HUES6 (cell line): ENCODE data around the gene ZFR2.

Source experiments
- H3K27ac ChIP-seq: 2 replicates; pipeline ENCODE4 v1.7.0; 2013; ENCODE audit warnings: low read depth, mild to moderate bottlenecking, low read length, inconsistent platforms
- H3K27me3 ChIP-seq: 2 replicates; pipeline ENCODE4 v1.6.1; 2013; ENCODE audit warnings: low read length; ENCODE audit not compliant: control insufficient read depth, insufficient read depth
- H3K36me3 ChIP-seq: 2 replicates; pipeline ENCODE4 v1.6.1; 2013; ENCODE audit warnings: low read length; ENCODE audit not compliant: control insufficient read depth, insufficient read depth
- H3K4me1 ChIP-seq: 2 replicates; pipeline ENCODE4 v1.6.1; 2013; ENCODE audit warnings: low read length; ENCODE audit not compliant: control insufficient read depth, insufficient read depth
- H3K4me3 ChIP-seq: 2 replicates; pipeline ENCODE4 v1.5.1; 2013; ENCODE audit warnings: low read depth, low read length
- H3K9ac ChIP-seq: one replicate; pipeline ENCODE4 v1.6.1; 2013; ENCODE audit warnings: mild to moderate bottlenecking, low read length
- H3K9me3 ChIP-seq: 2 replicates; pipeline ENCODE4 v1.6.1; 2013; ENCODE audit warnings: low read depth, low read length; ENCODE audit not compliant: control insufficient read depth, insufficient read depth

ZFR2 gene

GRCh38 chr19:3868770-3869456 lies at the start of gene ZFR2:
Gene ZFR2, minus strand, starts transcription at chr19:3869038. Its CDS starts 21 bp downstream, at chr19:3869017.
- peak within 1 kb of the TSS; percentile 50 for H3K4me3 ChIP-seq
- 0 out of 2 replicates have a peak within 1 kb of the TSS, but pooled peaks have one; percentile 26 for H3K27ac ChIP-seq
- no peaks in the 10 kb centered on the region for H3K36me3 ChIP-seq
- H3K27me3 ChIP-seq = peaks cover 14% of the 10 kb centered on the region
- peak within 1 kb of the TSS; percentile 22 for H3K9ac ChIP-seq
- H3K4me1 ChIP-seq = peaks cover 13% of the 10 kb centered on the region; the same call in 1 of the 2 replicates
- peaks cover 7% of the 10 kb centered on the region for H3K9me3 ChIP-seq

- Histone ChIP-seq H3K27me3 (no peaks in the 10 kb centered on the region), H3K4me1 (no peaks in the 10 kb centered on the region), H3K9ac (no peak overlapping the region), H3K9me3 (peaks cover 7% of the 10 kb centered on the region; the same call in 1 of the 2 replicates), H3K36me3 (peaks cover 34% of the 10 kb centered on the region), H3K27ac (no peak overlapping the region), H3K4me3 (no peak overlapping the region)
These were observed 47.2 kb upstream of the ZFR2 start for GRCh38 chr19:3916033-3916432.

GRCh38 chr19:3914199-3914598 lies 45.4 kb upstream of the ZFR2 start:
- Histone ChIP-seq H3K4me1 (no peaks in the 10 kb centered on the region), H3K4me3 (no peak overlapping the region), H3K27ac (no peak overlapping the region), H3K9me3 (peaks cover 15% of the 10 kb centered on the region), H3K27me3 (no peaks in the 10 kb centered on the region), H3K9ac (no peak overlapping the region), H3K36me3 (peaks cover 40% of the 10 kb centered on the region)

GRCh38 chr19:3910105-3910504 lies 41.3 kb upstream of the ZFR2 start:
- Histone ChIP-seq H3K4me3 (no peak overlapping the region), H3K9ac (no peak overlapping the region), H3K4me1 (no peaks in the 10 kb centered on the region), H3K36me3 (peaks cover 51% of the 10 kb centered on the region), H3K27ac (no peak overlapping the region), H3K27me3 (no peaks in the 10 kb centered on the region), H3K9me3 (peaks cover 16% of the 10 kb centered on the region)

GRCh38 chr19:3908266-3909054 lies 39.6 kb upstream of the ZFR2 start:
- Histone ChIP-seq H3K9ac (no peak overlapping the region), H3K4me3 (no peak overlapping the region), H3K9me3 (peaks cover 16% of the 10 kb centered on the region), H3K36me3 (peaks cover 50% of the 10 kb centered on the region), H3K27me3 (no peaks in the 10 kb centered on the region), H3K4me1 (no peaks in the 10 kb centered on the region), H3K27ac (no peak overlapping the region)

GRCh38 chr19:3907626-3908265 lies 38.9 kb upstream of the ZFR2 start:
- H3K4me1 ChIP-seq = no peaks in the 10 kb centered on the region
- H3K9ac ChIP-seq = no peak overlapping the region
- peaks cover 16% of the 10 kb centered on the region for H3K9me3 ChIP-seq
- no peaks in the 10 kb centered on the region for H3K27me3 ChIP-seq
- H3K4me3 ChIP-seq = no peak overlapping the region
- peaks cover 46% of the 10 kb centered on the region for H3K36me3 ChIP-seq
- H3K27ac ChIP-seq = no peak overlapping the region

GRCh38 chr19:3904233-3904632 lies 35.4 kb upstream of the ZFR2 start:
- H3K27me3 ChIP-seq = no peaks in the 10 kb centered on the region
- peaks cover 29% of the 10 kb centered on the region for H3K36me3 ChIP-seq
- H3K27ac ChIP-seq = no peak overlapping the region
- no peak overlapping the region for H3K4me3 ChIP-seq
- peaks cover 2% of the 10 kb centered on the region; the same call in 1 of the 2 replicates for H3K9me3 ChIP-seq
- no peak overlapping the region for H3K9ac ChIP-seq
- H3K4me1 ChIP-seq = no peaks in the 10 kb centered on the region

GRCh38 chr19:3902317-3902973 lies 33.6 kb upstream of the ZFR2 start:
- no peaks in the 10 kb centered on the region for H3K4me1 ChIP-seq
- H3K9ac ChIP-seq = no peak overlapping the region
- no peak overlapping the region for H3K27ac ChIP-seq
- no peaks in the 10 kb centered on the region for H3K27me3 ChIP-seq
- peaks cover 26% of the 10 kb centered on the region for H3K36me3 ChIP-seq
- no peak overlapping the region for H3K4me3 ChIP-seq
- peaks cover 9% of the 10 kb centered on the region for H3K9me3 ChIP-seq

- H3K36me3 ChIP-seq = peaks cover 13% of the 10 kb centered on the region
- no peaks in the 10 kb centered on the region for H3K4me1 ChIP-seq
- H3K27ac ChIP-seq = no peak overlapping the region
- H3K9ac ChIP-seq = no peak overlapping the region
- H3K27me3 ChIP-seq = no peaks in the 10 kb centered on the region
- no peak overlapping the region for H3K4me3 ChIP-seq
- peaks cover 9% of the 10 kb centered on the region for H3K9me3 ChIP-seq
These were observed 30.9 kb upstream of the ZFR2 start for GRCh38 chr19:3899531-3900294.

GRCh38 chr19:3898426-3898825 lies 29.6 kb upstream of the ZFR2 start:
- Histone ChIP-seq H3K27me3 (no peaks in the 10 kb centered on the region), H3K27ac (no peak overlapping the region), H3K4me1 (no peaks in the 10 kb centered on the region), H3K9ac (no peak overlapping the region), H3K4me3 (no peak overlapping the region), H3K9me3 (peaks cover 9% of the 10 kb centered on the region), H3K36me3 (peaks cover 13% of the 10 kb centered on the region)
